Measurements from ENCODE around the gene ASTN2.

Gene ASTN2

DNA sequence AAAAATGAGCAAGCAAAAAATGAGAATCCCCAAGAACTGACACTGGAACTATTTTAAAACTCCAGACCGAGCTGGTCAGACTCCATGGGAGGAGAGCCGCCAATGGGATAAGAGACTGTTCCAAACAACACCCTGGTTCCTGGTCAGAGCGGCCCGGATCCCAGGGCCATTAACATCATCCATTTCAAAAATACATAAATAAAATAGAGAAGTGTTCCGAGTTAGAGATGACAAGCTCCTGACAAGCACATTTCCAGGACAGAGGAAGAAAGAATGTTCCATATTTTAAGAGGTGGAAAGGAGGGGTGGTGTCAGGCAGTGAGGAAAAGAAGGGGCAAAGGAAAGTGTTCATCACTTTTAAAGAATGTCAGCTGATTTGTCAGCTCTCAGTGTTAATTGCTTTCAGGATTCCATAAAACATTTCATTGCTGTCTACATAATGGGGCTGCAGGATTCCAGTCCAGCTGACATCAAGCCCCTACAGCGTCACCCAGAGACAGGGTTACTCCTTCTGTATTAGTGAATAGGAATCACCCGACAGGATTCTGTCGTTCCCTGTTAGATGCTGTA, 930.3 kb downstream of the ASTN2 start:
- DNase-seq (ENCODE audit: low read depth) = no peak

DNA sequence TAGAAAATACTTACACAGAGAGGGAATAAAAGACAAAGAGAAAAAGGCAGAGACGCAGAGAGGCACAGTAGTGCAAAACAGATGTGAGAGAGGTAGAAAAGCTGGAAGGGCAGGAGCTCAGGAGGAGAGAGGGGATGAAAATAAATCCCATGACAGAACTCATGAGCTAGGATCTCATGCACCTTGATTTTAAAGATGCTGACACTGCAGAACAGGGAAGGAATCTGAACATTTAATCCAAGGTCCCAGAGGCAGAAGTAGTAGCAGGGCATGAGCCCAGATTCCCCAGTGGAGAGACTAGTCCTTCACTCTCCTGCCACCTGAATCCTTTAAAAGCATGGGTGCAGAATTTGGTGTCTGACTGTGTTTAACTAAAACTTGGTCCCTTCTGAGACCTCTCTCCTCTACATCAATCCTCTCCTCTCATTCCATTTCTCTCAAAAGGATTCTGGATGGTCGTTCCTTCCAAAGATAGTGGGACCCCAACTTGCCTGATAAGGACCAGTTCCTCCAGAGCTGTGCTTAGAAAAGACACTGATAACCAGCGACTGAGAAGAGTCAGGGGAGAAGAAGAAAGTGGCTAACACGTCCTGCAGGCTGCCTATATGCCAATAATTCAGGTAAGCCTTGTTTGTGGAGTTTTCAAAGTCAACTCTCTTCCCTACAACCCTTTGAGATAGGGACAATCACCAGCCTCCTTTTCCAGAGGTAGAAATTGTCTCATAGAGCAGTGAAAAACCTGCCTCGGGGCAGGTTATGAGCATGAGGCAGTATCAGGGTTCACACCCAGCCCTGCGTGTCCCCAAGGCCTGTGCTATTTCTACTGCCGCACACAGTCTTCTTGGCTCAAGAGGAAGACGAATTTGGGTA, 931.0 kb downstream of the ASTN2 start:
- no peak for DNase-seq (ENCODE audit: low read depth)

DNA sequence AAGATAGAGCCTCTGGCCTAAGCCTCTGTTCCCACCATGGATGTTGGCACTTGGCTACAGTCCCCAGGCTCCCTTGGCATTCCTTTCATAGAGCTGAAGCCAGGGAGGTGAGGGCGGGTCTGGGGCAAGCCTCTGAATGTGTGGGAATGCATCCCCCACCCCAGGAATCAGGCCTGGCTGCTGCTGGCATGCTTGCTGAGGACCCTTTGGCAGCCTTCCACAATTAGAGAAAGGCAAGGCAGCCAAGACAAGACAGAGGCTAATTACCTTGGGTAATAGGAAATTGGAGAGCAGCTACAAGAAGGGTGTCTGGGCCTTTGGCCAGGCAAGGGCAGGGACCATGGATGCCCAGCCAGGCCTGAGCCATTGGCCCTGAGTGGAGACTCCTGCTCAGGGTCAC, 932.1 kb downstream of the ASTN2 start:
- no peak for DNase-seq (ENCODE audit: low read depth)

DNA sequence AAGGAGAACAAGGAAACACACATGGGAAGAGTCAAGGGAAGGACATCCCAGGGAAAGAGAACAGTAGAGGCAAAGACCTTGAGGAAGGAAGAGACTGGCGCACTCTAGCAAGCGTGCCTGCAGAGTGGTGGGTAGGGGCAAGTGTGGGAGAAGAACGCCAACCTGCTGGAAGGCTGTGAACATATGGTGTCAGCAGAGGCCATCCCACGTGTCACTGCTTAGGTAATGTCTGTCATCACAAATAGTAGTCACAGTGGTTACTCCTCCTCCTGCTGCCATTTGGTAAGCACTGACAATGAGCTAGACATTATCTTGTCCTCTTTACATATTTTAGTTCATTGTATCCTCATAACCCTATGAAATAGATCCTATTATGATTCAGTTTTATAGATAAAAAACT, 934.2 kb downstream of the ASTN2 start:
- DNase-seq (ENCODE audit: low read depth) = no peak

DNA sequence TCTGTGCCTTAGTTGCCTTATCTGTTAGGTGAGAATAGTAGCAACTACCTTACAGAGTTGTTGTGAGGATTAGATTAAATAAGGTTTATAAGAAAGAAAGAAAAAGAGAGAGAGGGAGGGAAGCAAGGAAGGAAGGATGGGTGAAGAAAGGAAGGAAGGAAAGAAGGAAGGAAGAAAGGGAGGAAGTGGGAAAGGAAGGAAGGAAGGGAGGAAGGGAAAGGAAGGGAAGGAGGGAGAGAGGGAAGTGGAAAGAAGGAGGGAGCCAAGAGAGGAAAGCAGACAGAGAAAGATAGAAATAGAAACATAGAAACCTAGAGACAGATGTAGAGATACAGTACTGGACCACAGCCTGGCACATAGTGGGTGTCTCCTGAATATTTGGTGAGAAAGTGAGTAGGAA, 934.9 kb downstream of the ASTN2 start:
- no peak for DNase-seq (ENCODE audit: low read depth)

DNA sequence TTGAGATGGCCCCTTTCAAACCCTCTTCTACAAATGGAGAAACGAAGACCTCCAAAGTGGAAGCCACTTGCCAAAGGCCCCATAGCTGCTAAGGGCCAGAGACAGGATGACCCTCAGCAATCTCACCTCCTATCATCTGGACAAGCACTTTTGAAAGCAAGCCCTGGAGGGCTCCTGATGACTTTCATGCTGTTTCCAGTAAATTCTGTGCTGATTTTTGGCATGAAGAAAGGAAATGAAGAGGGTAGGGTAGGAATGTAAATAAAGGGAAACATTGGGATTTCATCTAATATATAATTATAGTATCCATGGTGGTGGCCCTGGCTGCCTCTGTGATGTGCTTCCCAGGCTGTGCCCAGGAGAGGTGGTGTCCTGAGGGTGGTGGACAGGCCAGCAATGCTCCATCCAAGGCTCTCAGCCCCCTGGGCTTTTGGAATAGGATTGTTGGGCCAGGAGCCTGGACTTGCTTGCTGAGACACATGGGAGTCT, 935.8 kb downstream of the ASTN2 start:
- no peak for DNase-seq (ENCODE audit: low read depth)

DNA sequence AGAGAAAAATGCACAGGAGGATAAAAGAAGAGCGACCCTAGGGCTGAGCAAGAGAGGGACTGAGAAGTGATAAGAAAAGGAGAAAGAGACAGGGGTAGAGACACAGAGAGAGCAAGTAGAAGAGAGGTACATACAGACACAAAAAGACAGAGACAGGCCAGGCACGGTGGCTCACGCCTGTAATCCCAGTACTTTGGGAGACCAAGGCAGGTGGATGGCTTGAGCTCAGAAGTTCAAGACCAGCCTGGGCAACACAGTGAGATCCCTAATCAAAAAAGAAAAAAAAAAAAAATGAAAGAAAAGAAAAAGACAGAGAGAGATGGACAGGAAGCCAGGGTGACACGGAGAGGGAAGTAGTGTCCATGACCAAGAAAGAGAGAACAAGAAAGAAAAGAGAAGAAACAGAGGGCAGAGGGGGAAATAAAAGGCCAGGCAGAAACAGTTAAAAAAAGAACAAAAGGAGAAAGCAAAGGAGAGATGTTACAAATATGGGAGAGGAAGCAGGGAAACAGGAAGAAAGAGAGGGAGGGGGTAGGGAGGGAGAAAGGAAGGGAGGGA, 937.2 kb downstream of the ASTN2 start:
- no peak for DNase-seq (ENCODE audit: low read depth)

DNA sequence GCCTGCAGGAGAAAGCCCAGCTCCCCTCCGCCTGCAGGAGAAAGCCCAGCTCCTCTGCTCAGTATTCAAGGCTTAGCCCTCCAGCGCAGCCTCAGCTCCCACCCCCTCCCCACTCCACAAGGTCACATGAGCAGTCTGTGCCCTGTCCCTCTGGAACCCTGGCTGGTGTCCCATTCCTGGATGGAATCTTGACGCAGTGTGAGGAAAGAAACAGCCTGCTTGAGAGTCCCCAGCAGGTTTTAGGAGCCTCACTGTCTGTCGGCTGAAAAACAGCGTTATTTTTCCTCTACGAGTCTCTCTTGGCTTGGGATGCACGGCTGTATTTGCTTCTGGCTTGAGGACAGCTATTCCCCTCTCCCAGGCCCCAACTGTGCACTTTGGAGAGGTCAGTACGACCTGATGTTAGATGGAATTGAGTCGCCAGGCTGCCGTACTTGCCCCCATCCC, 937.9 kb downstream of the ASTN2 start:
- DNase-seq (ENCODE audit: low read depth) = no peak

DNA sequence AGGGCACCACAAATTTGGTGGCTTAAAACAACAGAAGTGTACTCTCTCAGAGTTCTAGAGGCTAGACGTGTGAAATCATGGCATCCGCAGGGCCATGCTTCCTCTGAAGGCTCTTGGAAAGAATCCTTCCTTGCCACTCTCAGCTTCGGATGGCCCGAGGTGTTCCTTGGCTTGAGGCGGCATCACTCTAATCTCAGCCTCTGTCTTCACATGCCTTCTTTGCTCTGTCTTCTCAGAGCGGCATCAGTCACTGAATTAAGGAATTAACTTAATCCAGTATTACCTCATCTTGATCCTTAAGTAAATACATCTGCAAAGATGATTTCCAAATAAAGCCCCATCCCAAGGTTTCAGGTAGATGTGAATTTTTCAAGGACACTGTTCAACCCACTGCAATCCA, 938.9 kb downstream of the ASTN2 start:
- no peak for DNase-seq (ENCODE audit: low read depth)

DNA sequence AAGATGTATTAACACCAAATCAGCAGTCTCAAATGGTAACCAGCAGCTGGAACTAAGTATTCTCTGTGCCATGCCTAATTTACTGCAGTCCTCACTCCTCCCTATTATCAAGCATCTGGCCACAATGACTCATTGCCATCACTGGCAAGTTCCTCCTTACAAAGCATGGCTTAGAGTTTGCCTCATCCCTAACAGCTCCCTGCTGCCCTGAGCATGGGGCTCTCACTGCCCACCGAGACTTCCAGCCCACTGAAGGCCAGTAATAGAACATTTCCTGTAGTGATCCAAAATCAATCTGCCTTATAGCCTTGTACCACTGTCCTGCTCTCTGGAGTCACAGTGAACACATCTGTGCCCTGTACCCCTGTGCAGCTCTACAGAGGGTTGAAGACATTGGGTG, 939.7 kb downstream of the ASTN2 start:
- no peak for DNase-seq (ENCODE audit: low read depth)

DNA sequence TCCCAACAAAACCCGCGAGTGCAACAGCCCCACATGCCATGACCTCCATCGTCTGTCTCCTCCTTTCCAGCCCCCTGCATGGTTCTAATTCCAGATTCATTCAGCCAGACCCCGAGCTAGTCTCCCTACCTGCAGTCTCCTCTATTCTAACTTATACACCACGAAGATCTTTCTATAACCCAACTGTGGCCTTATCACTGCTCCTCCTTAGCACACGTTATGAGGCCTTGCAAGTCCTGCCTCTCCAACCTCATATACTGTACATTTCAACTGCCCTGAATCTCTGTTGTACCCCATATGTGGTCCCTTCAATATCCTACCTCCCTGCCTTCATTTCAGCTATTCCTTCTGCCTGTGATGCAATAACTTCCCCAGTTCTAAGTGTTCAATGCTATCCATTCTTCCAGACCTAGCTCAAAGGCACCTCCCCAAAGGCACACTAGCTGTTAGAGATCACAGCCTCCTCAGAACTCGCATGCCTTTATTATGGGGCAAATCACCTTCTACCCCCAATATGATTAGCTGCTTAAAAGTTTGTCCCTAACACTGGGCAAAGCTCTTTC, 942.8 kb downstream of the ASTN2 start:
- no peak for DNase-seq (ENCODE audit: low read depth)

DNA sequence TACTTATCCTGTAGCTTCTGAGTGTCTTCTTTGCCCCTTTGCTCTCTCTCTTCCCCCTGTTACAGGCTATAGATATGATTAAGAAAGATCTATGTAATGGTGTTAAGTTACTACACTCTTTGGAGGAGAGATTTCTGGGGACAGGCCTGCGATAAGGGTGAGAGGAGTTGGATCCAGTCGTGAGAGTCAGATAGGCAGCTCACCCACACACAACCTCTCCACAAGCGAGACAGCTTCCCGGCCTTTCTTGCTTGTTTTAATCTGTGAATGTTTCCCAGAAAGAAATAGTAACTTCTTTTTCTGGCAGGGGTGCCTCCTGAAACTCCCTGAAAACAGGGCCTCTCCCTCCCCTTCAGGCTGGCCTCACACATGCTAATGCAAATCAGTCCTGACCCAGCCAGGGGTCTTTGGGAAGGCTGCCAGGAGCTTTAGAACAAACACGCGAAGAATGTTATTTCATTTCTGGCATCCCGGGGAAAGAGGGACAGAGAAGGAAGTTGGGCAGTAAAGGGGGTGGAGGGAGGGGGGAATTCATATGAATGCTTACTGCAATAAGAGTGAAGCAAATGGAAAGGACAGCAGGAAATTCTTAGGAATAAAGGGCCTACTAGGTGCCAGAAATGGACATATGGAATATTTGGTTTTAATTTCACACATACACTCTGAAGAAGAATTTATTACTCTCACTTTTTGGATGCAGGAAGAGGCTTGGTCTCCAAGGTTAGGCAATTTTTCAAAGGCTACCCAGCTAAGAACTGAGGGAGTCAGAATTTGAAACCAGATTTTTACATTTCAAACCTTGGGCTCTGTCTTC, 943.6 kb downstream of the ASTN2 start:
- no peak for DNase-seq (ENCODE audit: low read depth)

DNA sequence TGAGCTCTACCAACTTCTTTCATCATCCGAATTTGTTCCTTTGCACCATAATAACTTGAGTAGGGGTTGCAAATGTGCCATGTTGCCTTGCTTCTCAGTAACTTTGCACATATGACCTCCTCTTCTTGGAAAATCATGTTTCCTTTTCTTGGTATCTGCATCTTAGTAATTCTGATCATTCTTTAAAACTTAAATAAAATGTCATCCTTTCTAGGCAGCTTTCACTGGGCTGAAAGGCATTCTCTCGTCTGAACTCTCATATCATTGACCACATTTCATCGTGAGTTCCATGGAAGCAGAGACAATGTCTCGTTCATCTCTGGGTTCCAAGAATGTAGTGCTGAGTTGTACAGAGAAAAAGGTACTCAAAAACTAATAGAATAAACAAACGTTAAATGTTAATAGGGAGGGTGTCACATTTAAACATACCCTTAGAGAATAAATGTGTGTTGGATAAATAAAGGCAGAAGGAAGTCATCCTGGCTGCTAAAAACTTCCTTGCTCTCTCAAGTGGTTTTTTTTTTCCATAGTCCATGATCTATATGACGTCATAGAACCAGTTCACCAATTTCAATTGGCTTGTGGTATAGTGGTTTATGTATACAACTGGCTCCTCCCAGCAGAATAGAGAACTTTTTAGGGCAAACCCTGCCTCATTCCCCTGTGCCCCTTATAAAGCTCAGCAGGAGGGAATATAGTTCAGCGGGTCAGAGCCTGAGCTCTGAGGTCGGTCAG, 945.9 kb downstream of the ASTN2 start:
- no peak for DNase-seq (ENCODE audit: low read depth)

DNA sequence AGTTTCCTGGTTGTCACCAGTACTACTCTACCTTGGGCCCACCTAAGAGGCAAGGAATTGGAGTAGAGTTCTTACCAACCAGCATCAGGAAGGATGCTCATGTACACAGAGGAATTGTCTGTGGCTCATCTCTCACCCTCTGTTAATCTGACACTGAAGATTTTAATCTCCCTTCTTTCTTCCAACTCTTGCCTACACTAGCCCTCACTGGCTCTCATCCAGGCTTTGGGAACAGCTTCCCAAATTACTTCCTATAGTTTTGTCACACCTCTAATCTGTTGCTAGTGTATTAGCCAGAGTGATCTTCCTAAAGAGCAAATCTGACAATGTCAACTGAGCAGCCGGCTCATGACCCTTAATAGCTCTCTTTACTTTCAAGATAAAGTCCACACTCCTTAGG, 946.5 kb downstream of the ASTN2 start:
- no peak for DNase-seq (ENCODE audit: low read depth)

DNA sequence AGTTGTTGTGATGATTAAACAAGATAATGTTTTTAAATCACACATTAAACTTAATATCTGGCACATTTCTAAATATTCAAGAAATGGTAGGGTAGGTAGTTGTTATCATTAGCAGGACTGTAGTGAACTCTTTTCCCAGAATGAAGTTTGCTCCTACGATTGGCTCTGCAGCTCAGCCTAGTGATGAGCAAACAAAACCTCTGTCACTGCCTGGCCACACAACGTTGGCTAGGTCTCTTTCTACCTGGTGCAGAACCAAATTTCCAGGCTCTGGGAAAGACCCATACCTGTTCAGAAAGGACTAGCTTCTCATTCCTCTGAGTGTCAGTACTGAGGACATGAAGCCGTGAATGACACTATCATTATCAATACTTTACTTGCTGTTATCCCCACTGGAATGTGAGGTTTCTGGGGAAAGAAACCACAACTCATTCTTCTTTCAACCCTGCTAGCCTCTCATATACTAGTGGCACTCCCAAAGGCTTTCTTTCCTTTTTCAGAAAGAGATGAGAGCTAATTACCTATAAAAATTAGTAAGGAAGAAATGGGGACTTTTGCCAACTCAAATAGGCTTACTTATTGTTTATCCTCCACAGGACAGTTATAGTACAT, 947.0 kb downstream of the ASTN2 start:
- no peak for DNase-seq (ENCODE audit: low read depth)

DNA sequence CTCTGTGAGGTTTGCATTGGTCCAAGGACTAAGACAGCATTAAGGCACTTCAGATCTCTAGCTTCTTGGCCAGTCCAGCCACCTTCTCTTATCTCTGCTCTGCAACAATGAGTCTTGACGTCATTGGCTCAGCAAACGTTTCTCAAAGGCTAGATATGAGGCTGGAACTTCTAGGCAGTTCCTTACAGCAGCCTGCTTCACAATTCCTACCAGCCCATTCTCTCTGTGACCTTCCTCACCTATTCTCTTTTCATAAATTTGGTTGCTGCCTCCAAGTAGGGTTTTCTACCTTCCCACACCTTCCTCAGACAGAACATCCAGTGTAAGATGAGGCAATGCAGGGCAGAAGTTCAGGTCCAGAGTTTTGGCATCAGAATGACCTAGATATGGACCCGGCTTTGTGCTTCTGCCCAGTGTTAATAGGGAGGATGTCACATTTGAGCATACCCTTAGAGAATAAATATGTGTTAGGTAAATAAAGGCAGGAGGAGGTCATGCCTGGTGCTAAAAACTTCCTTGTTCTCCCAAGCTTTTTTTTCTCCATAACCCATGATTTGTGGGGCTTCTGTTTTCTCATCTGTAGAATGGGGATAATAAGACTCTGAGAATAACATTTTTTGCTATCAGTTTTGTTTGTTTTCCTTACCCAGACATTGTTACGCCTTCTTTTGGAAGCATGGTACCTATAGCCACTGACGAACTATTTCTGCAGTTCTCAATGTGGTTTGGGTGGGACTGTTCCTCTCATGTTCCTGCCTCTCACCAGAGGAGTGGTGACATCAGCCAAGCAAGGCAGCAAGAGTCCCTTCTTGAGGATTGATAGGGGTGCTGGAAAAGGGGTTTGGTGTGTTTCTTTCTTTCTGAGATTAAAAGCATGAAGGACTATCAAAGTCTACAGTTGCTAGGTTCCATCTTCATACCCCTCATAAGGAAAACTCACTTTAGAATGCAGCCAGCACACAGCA, 948.3 kb downstream of the ASTN2 start:
- DNase-seq (ENCODE audit: low read depth) = no peak

DNA sequence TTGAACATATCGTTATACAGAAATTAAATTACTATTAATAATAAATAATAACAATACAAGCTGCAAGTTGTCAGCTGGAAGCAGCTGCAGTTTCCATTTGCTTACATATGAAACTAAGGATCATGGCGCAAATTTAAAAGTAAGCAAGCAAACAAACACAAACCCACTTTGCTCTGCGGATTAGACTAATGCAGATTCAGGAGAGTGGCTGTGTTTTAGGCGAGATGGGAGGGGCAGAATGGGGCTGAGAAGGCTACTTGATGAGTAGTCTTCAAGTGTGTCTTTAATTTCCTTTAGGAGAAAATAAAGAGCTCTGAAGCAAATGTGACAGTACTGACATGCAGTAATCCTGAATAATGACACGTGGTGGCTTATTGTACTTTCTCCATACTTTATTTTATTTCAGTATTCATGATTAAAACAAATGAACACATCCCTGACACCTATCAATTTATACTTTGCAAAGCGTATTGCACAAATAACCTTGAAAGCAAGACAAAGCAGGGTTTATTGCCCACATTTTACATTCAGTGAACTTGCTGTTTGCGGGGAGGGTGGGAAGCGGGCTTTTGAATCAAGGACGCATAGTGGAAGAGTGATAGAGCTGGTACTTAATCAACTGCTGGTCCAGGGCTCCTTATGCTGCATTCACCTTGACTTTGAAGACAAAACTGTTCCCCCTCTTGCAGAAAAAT, 949.1 kb downstream of the ASTN2 start:
- DNase-seq (ENCODE audit: low read depth) = no peak

DNA sequence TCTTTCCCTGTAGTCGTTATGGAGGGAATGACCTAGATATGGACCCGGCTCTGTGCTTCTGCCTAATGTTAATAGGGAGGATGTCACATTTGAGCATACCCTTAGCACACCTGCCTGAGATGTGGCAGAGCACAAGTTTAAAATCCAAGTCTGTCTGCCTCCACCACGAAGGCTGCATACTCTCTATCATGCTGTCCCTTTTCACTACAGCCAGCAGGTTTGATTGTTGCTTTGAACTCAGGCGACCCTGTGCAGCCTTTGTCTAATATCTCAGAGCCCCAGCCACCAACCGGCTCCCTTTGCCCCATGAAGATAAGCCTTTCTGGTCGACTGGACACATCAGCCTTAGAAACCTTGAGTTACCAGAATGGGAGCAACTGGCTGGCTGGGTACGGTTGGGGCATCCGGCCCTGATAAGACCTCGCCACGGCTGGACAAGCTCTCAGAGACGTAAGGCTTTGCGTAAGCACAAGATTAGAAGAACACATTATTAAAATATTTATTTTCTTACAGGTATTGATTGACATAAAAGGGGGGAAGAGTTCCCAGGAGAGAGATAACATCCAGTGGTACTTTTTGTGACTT, 949.8 kb downstream of the ASTN2 start:
- no peak for DNase-seq (ENCODE audit: low read depth)

DNA sequence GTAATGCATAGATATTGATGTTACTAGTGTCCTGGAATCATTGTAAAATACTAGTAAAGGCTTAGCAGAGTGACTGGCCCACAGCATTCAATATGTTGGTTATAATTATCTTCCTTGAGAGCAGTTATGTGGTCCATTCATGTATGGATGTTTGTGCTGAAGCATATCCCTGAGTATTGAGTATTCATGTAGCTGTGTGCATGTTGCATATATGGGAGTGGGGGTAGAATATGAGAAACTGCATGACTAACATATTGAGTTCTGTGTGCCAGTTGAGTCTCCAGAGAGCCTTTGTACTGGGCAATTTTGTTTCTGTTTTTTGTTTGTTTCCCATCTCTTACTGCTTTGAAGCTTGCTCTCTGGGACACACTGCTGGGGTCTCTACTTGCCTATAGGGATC, 950.4 kb downstream of the ASTN2 start:
- DNase-seq (ENCODE audit: low read depth) = no peak

Measured in stimulated activated CD8-positive, alpha-beta memory T cell treated with anti-CD3 and anti-CD28 coated beads, Interleukin-7, amount 100 ng/mL, for 24 hours (primary cell).